AML-193 (cell line): ENCODE measurements around the gene ZC3H12A.
"Not testable (repeated sequence)": the region's sequence is repeated elsewhere in the genome, so short reads cannot be mapped to it uniquely, and the experiment has no call there.

Experiments
- DNase-seq, 2 experiments: peaks; one replicate each; lab custom pipeline; 2025; lab: John Stamatoyannopoulos, UW

ZC3H12A gene

GRCh38 chr1:37502104-37502503, 27.7 kb downstream of the ZC3H12A start:
- DNase-seq: no peak

- not testable (repeated sequence) for DNase-seq
Observed at GRCh38 chr1:37502791-37503190, 28.4 kb downstream of the ZC3H12A start.

DNA sequence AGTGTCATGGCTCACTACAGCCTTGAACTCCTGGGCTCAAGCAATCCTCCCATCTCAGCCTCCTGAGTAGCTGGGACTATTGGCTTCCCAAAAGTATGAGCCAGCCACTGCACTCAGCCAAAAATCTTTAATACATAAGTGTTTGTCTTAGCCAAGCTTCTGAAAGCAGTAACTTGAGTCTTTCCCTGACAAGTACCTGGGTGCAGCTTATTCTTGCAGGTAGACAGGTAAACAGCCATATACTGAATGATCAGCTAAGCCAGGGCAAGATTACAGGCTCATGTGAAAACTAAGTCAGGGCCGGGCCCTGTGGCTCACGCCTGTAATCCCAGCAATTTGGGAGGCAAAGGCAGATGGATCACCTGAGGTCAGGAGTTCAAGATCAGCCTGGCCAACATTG, 32.4 kb downstream of the ZC3H12A start:
- no peak for DNase-seq

DNA sequence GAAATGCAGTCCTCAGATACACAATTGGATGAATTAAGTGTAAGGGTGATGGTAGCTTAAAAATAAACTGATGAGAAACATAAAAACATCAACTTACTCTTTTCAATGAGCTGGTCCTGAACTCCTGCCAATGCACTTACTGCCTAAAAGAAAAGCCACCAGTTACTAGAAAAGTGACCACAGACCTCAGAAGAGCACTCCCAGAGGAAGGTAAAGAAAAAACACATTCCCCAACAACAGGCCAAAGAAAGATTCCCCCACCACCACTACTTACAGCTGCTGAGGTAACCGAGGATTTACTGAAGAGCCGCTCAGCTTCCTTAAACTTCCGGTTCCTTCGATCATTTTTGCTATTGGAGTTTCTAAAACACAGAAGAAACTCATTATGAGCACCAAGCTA, 34.8 kb downstream of the ZC3H12A start:
- peak; percentile 31 to 38 for DNase-seq

GRCh38 chr1:37513795-37514349, 39.5 kb downstream of the ZC3H12A start:
- no peak for DNase-seq

- peak; percentile 75 to 81 for DNase-seq
Observed at GRCh38 chr1:37514350-37515184, 40.2 kb downstream of the ZC3H12A start, which contains the start of gene MEAF6. MEAF6 (minus strand) TSS chr1:37514766; CDS start chr1:37514746, 20 bp downstream.

DNA sequence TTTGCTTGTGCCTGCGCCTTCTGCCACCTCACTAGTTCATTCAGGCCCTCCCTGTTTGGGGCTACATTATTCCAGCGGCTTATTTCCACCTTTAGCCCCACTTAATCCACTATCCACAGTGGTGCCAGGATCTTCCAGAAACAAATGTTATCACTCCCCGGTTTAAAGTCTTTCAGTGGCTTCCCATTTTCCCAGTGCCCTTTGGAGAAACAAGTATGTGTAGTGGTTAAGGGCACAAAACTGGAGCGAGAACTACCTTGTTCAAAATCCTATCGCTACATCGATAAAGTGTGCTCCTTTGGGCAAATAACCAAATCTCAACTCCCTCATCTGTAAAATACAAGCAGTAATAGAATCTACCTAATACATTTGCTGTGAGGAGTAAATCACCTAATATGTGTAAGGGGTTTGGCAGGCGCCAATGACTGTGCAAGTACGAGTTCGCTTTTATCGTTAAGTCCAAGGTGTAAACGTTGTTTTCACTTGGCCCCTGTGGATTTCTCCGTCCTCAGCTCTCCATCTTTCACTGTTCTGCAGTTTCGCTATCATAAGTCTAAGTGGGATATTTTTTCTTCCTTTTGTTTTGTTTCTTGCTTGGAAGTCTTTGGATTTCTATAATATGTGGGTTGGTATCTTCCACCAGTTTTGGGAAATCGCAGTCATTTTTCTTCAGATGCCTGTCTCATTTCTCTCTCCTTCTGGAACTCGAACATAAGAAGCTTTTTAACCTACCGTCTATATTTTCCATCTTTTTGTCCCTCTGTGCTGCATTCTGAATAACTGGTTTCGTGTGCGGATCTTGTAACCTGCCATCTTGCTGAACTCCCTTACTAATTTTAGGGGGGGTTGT, 41.0 kb downstream of the ZC3H12A start:
- no peak for DNase-seq

DNA sequence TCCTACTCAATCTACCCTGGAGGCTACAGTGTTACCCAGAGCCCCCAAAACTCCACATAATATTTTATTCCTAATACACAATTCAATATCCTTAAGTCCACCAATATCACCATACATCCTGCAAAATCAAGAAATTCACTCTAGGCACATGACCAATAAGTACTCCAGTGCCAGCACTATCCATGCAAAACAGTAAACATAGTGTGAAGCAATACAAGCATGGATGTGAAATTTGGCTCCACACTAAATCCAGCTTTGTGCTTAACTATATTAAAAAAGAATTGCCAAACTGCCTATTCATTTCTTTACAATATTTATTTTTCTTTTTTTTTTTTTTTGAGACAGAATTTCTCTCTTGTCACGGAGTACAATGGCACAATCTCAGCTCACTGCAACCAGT, 43.2 kb downstream of the ZC3H12A start:
- DNase-seq: no peak

- DNase-seq: not testable (repeated sequence)
Observed at GRCh38 chr1:37518241-37518640, 43.9 kb downstream of the ZC3H12A start.

DNA sequence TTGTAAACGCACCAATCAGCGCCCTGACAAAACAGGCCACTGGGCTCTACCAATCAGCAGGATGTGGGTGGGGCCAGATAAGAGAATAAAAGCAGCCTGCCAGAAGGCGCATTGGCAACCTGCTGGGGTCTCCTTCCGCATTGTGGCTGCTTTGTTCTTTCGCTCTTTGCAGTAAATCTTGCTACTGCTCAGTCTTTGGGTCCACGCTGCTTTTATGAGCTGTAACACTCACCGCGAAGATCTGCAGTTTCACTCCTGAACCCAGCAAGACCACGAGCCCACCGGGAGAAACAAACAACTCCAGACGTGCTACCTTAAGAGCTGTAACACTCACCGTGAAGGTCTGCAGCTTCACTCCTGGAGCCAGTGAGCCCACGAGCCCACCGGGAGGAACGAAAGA, 44.5 kb downstream of the ZC3H12A start:
- not testable (repeated sequence) for DNase-seq

GRCh38 chr1:37519613-37520012, 45.2 kb downstream of the ZC3H12A start:
- DNase-seq: no peak

- not testable (repeated sequence) for DNase-seq
Observed at GRCh38 chr1:37529888-37530287, 55.5 kb downstream of the ZC3H12A start.

- not testable (repeated sequence) for DNase-seq
Observed at GRCh38 chr1:37532418-37533156, 58.2 kb downstream of the ZC3H12A start.

GRCh38 chr1:37533317-37534093, 59.1 kb downstream of the ZC3H12A start:
- no peak for DNase-seq
